GM23248 (cell line): ENCODE measurements around the gene ANKRD31.

Source experiments
- EZH2 ChIP-seq: fragments of 200-600 bp; sonication (generic); IDR thresholded peaks from 2 replicates; pipeline ENCODE4 v1.6.1; 2018; ENCODE audit warnings: antibody characterized with exemption, mild to moderate bottlenecking; ENCODE audit not compliant: insufficient read depth, poor library complexity, severe bottlenecking
- EZH2phosphoT487 ChIP-seq: fragments of 200-600 bp; sonication (generic); IDR thresholded peaks from 2 replicates; pipeline ENCODE4 v1.6.1; 2018; ENCODE audit warnings: antibody characterized with exemption, moderate library complexity, mild to moderate bottlenecking, low read depth; ENCODE audit not compliant: insufficient read depth

- TF ChIP-seq EZH2, result no peak
- no peak for TF ChIP-seq EZH2phosphoT487
Measured at GRCh38 chr5:75260708-75261107, 24.0 kb upstream of the ANKRD31 start.
